Esophagus (tissue), 2 donors: ENCODE measurements around the gene CD79B. TPM values are rescaled to one million over a fixed set of nuclear protein-coding genes. Genes with fewer than 3 reads are reported as not detected.
"Not testable (repeated sequence)": the region's sequence is repeated elsewhere in the genome, so short reads cannot be mapped to it uniquely, and the experiment has no call there.

Source experiments
- H3K27ac ChIP-seq, 2 donors: one replicate each; pipeline ENCODE4 v1.5.1; 2013; ENCODE audit warnings: low read depth in 2 of 2, mild to moderate bottlenecking in 2 of 2, inconsistent platforms in 1 of 2, low read length in 1 of 2, moderate library complexity in 1 of 2
- H3K27me3 ChIP-seq, 2 donors: one replicate each; pipeline ENCODE4 v1.6.1; 2013; ENCODE audit warnings: low read length in 2 of 2, control low read depth in 1 of 2, mild to moderate bottlenecking in 1 of 2; ENCODE audit not compliant: insufficient read depth in 2 of 2, control insufficient read depth in 1 of 2
- H3K36me3 ChIP-seq, 2 donors: one replicate each; pipeline ENCODE4 v1.6.1; 2013; ENCODE audit warnings: low read length in 1 of 2; ENCODE audit not compliant: control insufficient read depth in 2 of 2, insufficient read depth in 2 of 2
- H3K4me1 ChIP-seq, 2 donors: one replicate each; pipeline ENCODE4 v1.6.1; 2013; ENCODE audit warnings: low read length in 1 of 2; ENCODE audit not compliant: control insufficient read depth in 2 of 2, insufficient read depth in 2 of 2
- H3K4me3 ChIP-seq, 2 donors: one replicate each; pipeline ENCODE4 v1.5.1; 2013; ENCODE audit warnings: low read length in 2 of 2, mild to moderate bottlenecking in 2 of 2, low read depth in 1 of 2, moderate library complexity in 1 of 2
- H3K9me3 ChIP-seq, 2 donors: one replicate each; pipeline ENCODE4 v1.6.1; 2013; ENCODE audit warnings: mild to moderate bottlenecking in 2 of 2, low read depth in 1 of 2, low read length in 1 of 2, moderate library complexity in 1 of 2; ENCODE audit not compliant: control insufficient read depth in 2 of 2, insufficient read depth in 1 of 2
- WGBS, 2 donors: extraction: QIAGEN DNeasy Blood & Tissue Kit; methylation state at CpG; one replicate each; pipeline ENCODE4 v1.1.7; 2013; 5-methylcytosine and 5-hydroxymethylcytosine counted together
- polyA plus RNA-seq, 2 donors: library from polyadenylated mRNA; stranded (reverse); fragments of 200-250 nt; gene quantifications; one replicate each; pipeline ENCODE4 v1.2.3, GENCODE V29; 2013
- donor health status: healthy with polysubstance abuse.
- donor health status: Bipolar disorder and iron deficiency.

Gene CD79B
- polyA plus RNA-seq, 2 donors, result 1.2 to 1.5 TPM

DNA sequence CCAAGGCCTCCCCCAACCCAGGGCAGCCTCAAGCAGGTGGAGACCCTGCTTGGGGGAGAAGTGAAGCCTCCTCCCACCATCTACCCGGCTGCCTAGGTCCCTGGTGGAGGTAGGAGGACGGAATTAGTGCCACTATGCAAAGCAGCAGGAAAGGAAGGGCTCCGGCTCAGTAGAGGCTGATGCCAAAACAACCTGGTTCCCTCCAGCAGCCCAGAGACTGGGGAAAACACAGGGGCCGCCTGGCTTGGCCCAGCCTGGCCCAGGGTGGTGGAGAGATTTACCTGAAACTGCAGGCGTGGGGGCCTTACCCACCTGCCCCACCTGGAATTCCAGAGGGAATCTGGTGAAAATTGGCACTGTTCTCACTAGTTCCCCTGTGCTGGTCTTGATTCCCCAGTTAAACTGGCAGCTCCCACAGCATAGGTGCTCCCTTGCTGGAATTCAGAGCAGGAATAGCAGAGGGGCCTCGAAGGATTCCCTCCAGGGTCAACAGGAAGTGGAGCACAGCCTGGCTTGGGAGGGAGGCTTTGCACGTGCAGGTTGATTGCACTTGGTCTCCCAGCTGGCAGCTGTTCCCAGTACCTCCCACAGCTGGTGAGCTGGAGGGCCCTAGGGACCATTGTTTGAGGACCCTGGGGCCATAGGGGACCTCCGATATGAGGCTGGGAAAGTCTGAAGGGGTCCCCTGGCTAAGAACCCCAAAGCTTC lies 4.5 kb downstream of the CD79B start:
- Histone ChIP-seq H3K27me3 (no peaks in the 10 kb centered on the region), H3K4me1 (peaks cover 0 to 13% of the 10 kb centered on the region in 2 donors), H3K9me3 (peaks cover 0 to 3% of the 10 kb centered on the region in 2 donors), H3K36me3 (no peaks in the 10 kb centered on the region), H3K27ac (no peak overlapping the region), H3K4me3 (no peak overlapping the region)
- WGBS, 2 donors, result 60 to 75% methylated on average over 8 of the region's 8 CpGs

DNA sequence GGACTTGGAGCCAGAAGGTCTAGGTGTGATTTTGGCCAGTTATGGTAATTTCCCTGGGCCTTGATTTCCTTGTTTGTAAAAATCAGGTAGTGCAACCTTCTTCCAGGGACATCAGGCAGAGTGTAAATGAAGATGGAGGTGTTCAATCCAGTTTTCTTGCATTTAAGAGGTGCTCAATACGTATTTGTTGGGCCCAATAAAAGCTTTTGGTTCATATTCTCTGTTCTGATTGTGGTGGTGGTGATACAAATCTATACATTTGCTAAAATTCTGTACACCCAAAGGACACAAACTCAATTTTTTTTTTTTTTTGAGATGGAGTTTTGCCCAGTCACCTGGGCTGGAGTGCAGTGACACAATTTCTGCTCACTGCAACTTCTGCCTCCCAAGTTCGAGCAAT lies 6.0 kb downstream of the CD79B start:
- Histone ChIP-seq H3K9me3 (no peaks in the 10 kb centered on the region), H3K27me3 (no peaks in the 10 kb centered on the region), H3K36me3 (no peaks in the 10 kb centered on the region), H3K4me1 (peaks cover 0 to 13% of the 10 kb centered on the region in 2 donors), H3K4me3 (no peak overlapping the region), H3K27ac (no peak overlapping the region)
- WGBS, 2 donors, result 94 to 98% methylated on average over 2 of the region's 2 CpGs

DNA sequence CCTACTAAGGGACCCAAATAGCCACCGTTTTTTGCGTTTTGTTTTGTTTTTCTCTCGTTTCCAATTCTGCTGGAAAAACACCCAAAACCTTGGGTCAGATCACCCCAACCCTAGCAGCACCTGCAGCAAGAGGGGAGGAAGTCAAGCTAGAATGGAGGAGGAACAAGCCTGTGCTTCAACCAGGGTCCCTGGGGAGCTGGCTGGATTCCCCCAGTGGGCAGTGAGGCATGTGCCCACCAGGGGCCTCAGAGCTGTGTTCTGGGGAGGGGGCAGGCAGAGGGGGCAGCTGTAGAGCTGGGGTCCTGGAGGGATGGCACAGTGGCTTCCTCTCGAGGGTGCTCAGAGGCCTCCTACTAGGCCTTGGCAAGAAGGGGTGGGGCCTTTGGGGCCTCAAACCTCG lies 6.5 kb downstream of the CD79B start:
- H3K4me3 ChIP-seq, result no peak overlapping the region
- H3K27ac ChIP-seq, result no peak overlapping the region
- 66 to 76% methylated on average over 5 of the region's 5 CpGs for WGBS, 2 donors
- H3K27me3 ChIP-seq, result no peaks in the 10 kb centered on the region
- no peaks in the 10 kb centered on the region for H3K9me3 ChIP-seq
- peaks cover 0 to 11% of the 10 kb centered on the region in 2 donors for H3K4me1 ChIP-seq
- H3K36me3 ChIP-seq, result no peaks in the 10 kb centered on the region

DNA sequence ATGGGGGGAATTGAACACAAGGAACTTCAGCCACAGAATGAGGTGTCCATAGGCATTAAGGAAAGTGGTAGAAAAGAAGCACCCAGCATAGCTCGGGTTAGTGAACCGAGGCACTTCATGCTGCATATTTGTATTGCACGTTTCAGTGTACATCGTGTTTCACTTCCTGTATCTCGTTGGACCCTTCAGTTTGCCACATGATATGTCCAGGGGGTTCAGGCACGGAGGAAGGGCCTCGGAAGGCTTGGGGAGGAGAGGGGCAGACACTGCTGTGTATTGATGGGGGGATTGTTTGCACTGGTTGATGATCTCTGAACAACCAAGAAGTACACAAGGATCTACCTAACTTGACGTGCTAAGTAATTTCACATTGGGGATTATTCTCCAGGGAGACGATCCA lies 9.7 kb downstream of the CD79B start:
- H3K4me3 ChIP-seq, H3K36me3 ChIP-seq, H3K27ac ChIP-seq, H3K9me3 ChIP-seq, H3K27me3 ChIP-seq, H3K4me1 ChIP-seq: not testable (repeated sequence)
- 74 to 81% methylated on average over 9 of the region's 9 CpGs for WGBS, 2 donors

DNA sequence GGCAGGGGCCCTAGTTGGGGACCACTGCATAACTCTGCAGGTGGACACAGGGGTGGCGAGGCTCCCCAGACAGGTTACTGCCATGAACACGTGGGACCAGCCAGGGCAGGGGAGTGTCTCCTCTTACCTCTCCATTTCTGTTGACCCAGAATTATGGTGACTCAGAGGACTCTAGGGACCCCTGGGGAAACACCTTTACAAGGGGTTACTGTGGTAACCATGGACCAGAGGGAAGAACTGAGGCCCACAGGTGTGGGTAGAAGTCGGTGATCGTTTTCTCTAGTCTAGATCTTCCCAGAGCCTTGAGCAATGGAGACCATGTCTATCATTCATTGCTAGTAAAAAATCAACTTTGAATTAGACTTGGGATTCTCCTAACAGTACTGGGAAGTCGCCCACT lies 11.4 kb downstream of the CD79B start:
- H3K27ac ChIP-seq, H3K4me3 ChIP-seq, H3K36me3 ChIP-seq, H3K27me3 ChIP-seq, H3K4me1 ChIP-seq, H3K9me3 ChIP-seq: not testable (repeated sequence)
- WGBS, 2 donors, result 84 to 86% methylated on average over 5 of the region's 5 CpGs

DNA sequence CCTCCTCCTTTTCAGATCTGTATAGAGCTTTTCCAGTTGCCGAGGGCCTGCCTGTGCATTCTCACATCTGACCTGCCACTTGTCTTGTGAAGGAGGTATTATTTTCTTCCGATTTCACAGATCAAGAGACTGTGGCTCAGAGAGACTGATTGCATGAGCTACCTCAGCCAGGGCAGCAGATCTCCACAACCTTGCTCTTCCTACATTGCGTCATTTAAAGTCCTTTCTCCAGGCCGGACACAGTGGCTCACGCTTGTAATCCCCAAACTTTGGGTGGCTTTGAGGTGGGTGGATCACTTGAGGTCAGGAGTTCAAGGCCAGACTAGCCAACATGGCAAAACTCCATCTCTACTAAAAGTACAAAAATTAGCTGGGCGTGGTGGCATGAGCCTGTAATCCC lies 12.1 kb downstream of the CD79B start:
- not testable (repeated sequence) for H3K9me3 ChIP-seq, H3K27ac ChIP-seq, H3K4me1 ChIP-seq, H3K27me3 ChIP-seq, H3K36me3 ChIP-seq, H3K4me3 ChIP-seq
- WGBS, 2 donors, result 78 to 80% methylated on average over 6 of the region's 6 CpGs

DNA sequence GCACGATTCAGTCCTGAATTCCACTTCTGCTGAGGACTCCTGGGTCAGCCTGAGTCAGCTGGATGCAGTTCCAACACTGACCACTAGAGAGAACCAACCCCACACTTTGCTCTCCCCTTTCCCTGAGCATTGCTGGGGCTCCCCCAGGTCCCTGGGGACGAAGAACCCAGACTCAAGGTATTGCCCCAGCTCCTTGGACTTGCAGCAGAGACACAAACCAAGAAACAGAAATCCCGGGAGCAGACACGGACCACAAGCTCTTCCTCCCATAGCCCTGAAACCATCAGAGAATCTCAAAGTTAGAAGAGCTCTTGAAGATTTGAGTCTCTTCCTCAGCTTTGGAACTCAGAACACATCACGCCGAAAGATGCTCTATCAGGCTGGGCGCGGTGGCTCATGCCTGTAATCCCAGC lies 12.8 kb downstream of the CD79B start:
- Histone ChIP-seq H3K27ac (no peak overlapping the region), H3K4me1 (no peaks in the 10 kb centered on the region), H3K27me3 (no peaks in the 10 kb centered on the region), H3K36me3 (no peaks in the 10 kb centered on the region), H3K9me3 (no peaks in the 10 kb centered on the region), H3K4me3 (no peak overlapping the region)
- 44 to 45% methylated on average over 8 of the region's 8 CpGs for WGBS, 2 donors

DNA sequence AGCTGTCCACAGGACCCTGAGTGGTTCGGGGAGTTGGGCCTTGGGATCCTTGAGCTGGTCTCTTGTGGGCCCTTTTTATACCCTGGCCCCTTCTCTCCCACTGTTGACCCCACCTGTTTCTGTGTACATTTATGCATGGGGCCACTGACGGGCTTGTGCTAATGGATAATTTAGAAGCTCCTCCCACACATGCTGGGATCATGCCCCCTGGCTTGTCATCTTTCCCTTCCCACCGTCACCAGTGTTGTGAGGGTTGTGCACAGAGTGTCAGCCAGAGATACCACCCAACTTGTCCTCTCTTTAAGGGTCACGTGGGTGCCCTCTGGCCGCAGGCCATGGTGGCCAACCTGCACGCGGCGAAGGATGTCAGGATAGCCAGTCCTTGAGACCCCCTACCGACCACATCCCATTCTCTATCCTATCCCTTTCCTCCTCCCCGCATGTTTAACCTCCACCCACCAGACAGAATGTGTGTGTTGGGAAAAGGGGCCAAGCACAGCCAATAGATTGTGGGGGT lies 13.3 kb downstream of the CD79B start, which contains the start of gene GH1:
Gene GH1 (minus strand): TSS at position 51 of the 517 bp plus-strand sequence. CDS start 63 bp downstream, outside the sequence.
- not testable (repeated sequence) for H3K27ac ChIP-seq, H3K4me3 ChIP-seq, H3K36me3 ChIP-seq, H3K9me3 ChIP-seq, H3K4me1 ChIP-seq, H3K27me3 ChIP-seq
- WGBS, 2 donors, result 45 to 50% methylated on average over 10 of the region's 10 CpGs

DNA sequence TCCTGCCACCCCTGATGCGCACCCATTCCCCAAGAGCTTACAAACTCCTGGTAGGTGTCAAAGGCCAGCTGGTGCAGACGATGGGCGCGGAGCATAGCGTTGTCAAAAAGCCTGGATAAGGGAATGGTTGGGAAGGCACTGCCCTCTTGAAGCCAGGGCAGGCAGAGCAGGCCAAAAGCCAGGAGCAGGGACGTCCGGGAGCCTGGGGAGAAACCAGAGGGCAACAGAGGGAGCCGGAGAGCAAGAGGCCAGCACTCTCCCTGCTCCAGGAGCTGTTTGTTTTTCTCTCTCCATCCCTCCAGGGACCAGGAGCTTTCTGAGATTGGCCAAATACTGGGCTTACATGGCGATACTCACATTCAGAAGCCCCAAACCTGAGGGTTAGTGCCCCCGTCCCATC lies 13.8 kb downstream of the CD79B start:
- H3K27me3 ChIP-seq, result no peaks in the 10 kb centered on the region
- no peaks in the 10 kb centered on the region for H3K4me1 ChIP-seq
- no peaks in the 10 kb centered on the region for H3K36me3 ChIP-seq
- H3K4me3 ChIP-seq, result no peak overlapping the region
- H3K9me3 ChIP-seq, result no peaks in the 10 kb centered on the region
- no peak overlapping the region for H3K27ac ChIP-seq
- WGBS, 2 donors, result 54 to 60% methylated on average over 10 of the region's 10 CpGs

DNA sequence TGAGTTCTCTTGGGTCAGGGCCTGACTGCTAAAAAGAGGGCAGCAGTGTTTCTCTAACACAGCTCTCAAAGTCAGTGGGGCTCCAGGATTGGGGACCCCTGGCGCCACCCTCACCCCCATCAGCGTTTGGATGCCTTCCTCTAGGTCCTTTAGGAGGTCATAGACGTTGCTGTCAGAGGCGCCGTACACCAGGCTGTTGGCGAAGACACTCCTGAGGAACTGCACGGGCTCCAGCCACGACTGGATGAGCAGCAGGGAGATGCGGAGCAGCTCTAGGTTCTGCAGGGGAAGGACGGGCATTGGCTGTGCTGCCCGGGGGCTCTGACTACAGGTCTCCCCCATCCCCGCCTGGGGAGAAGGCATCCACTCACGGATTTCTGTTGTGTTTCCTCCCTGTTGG lies 14.5 kb downstream of the CD79B start:
- no peaks in the 10 kb centered on the region for H3K27me3 ChIP-seq
- H3K4me1 ChIP-seq, result no peaks in the 10 kb centered on the region
- H3K27ac ChIP-seq, result no peak overlapping the region
- no peaks in the 10 kb centered on the region for H3K9me3 ChIP-seq
- no peaks in the 10 kb centered on the region for H3K36me3 ChIP-seq
- 78 to 79% methylated on average over 13 of the region's 13 CpGs for WGBS, 2 donors
- no peak overlapping the region for H3K4me3 ChIP-seq
